ENCODE data around the gene SNRPA.
"Not testable (repeated sequence)": the region's sequence is repeated elsewhere in the genome, so short reads cannot be mapped to it uniquely, and the experiment has no call there.

The SNRPA gene

GRCh38 chr19:40721936-40722661 lies 28.9 kb upstream of the SNRPA start:
- DNase-seq = no peak

GRCh38 chr19:40723661-40724254 lies 27.2 kb upstream of the SNRPA start:
- DNase-seq = no peak

- DNase-seq = no peak
Measured at GRCh38 chr19:40724315-40724714, 26.7 kb upstream of the SNRPA start.

DNA sequence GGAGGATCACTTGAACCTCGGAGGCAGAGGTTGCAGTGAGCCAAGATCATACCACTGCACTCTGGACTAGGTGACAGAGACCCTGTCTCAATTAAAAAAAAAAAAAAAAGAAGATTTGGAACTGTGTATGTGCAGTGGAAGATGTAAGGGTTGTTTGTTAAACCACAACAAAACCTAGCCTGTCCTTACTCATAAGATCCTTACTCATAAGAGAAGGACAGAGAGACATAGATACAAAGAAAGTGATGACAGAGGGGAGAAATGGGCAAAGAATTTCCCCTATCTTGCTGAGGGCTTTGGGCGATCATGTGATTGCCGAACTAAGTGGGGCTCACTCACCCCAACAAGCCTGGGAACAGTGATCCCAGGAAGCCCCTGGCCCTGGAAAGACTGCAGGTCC lies 26.1 kb upstream of the SNRPA start:
- no peak for DNase-seq

GRCh38 chr19:40726279-40726678 lies 24.7 kb upstream of the SNRPA start:
- no peak for DNase-seq

GRCh38 chr19:40730065-40730464 lies 20.9 kb upstream of the SNRPA start:
- DNase-seq = not testable (repeated sequence)

DNA sequence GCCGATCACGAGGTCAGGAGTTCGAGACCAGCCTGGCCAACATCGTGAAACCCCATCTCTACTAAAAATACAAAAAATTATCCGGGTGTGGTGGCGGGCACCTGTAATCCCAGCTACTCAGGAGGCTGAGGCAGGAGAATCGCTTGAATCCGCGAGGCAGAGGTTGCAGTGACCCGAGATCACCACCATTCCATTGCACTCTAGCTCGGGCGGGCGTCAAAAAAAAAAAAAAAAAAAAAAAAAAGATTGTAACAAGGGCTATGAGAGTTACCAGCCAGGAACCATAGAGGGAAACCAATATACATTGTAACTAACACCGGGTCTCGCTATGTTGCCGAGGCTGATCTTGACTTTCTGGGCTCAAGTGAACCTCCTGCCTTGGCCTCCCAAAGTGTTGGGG lies 18.7 kb upstream of the SNRPA start:
- not testable (repeated sequence) for DNase-seq

- DNase-seq = no peak
Measured at GRCh38 chr19:40733149-40733548, 17.9 kb upstream of the SNRPA start.

GRCh38 chr19:40735013-40735771 lies 15.8 kb upstream of the SNRPA start:
- no peak for DNase-seq

DNA sequence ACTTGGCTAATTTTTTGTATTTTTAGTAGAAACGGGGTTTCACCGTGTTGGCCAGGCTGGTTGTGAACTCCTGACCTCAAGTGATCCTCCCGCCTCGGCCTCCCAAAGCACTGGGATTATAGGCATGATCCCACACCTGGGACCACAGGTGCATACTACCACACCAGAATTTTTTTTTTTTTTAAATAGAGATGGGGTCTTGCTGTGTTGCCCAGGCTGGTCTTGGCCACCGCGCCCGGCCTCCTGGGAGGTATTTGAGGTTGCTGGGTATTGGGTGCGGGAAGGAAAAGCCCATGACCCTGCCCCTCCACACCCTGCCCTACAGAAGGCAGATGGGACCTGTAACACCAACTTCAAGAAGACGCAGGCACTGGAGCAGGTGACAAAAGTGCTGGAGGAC lies 14.3 kb upstream of the SNRPA start:
- DNase-seq = no peak

DNA sequence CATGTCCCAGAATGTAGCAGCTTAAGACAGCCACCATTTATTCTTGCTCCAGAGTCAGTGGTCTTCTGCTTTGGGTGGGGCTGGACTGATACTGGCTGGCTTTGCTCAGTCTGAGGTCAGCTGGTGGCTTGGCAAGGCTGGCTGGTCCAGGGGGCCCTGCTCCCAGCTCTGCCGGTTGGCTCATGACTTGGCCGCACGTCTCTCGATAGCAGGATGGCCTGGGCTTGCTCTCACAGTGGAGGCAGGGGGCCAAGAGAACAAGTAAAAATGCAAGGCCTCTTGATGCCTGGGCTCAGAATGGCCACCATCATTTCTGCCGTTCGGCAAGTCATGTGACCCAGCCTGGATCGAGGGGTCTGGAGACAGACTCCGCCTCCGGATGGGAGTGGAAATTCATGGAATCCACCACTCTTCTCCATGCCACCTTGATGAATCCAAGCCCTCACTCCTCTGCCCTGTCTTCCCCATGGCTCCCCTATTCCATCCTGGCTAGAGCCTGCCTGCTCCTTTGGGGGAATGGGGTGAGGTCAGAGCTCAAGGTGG lies 13.8 kb upstream of the SNRPA start:
- DNase-seq = no peak

- no peak for DNase-seq
Measured at GRCh38 chr19:40739030-40739839, 11.8 kb upstream of the SNRPA start.

- no peak for DNase-seq
Measured at GRCh38 chr19:40739871-40740703, 10.9 kb upstream of the SNRPA start.

- DNase-seq = no peak
Measured at GRCh38 chr19:40740747-40741146, 10.3 kb upstream of the SNRPA start.

GRCh38 chr19:40741527-40742390 lies 9.2 kb upstream of the SNRPA start:
- no peak for DNase-seq

GRCh38 chr19:40742477-40742876 lies 8.5 kb upstream of the SNRPA start:
- DNase-seq = no peak

GRCh38 chr19:40742886-40743285 lies 8.1 kb upstream of the SNRPA start:
- no peak for DNase-seq

- no peak for DNase-seq
Measured at GRCh38 chr19:40743926-40744325, 7.1 kb upstream of the SNRPA start.

DNA sequence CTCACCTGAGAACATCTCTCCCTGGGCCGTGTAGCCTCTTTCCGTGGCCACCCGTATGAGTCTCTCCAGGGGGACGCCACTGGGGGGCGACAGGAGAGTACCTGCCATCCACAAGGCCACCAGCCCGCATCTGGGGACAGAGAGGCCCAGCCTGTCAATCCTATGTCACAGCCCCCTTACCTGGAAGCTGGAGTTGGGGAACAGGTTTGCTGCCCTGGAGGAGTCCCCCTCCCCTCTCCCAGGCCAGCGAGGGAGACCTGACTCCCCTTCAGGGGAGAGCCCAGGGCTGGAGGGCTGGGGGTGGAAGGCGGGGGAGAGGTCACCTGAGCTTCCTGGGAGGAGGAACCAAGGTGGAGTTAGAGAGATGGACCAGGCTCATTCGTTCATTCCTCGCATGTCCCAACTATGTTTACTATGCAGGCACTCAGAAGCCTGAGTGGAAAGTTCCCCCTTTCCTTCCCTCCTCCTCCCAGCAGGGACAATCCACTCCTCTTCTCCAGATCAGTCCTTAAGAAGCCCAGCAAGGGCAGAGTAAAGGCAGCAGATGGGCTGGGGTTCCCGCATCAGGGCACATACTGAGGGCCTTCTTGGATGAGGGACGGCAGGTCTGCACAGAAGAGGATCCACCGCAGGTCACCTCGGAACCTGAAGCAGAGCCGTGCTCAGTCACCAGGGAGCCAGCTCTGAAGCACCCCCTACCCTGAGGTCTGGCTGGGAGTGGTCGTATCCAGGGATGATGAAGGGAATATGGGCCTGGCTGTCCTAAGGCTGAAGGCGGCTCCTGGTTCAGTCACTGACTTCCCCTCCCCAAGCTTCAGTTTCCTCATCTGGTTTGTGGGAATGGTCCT lies 6.2 kb upstream of the SNRPA start:
- DNase-seq = no peak

- DNase-seq = no peak
Measured at GRCh38 chr19:40745402-40745780, 5.6 kb upstream of the SNRPA start.

Measured in activated gamma-delta T cell (primary cell).